Immature natural killer cell (primary cell): ENCODE data around the gene DEPP1. TPM values are rescaled to one million over a fixed set of nuclear protein-coding genes. Genes with fewer than 3 reads are reported as not detected.

Experiments used
- DNase-seq, 3 donors: peaks; one replicate each; pipeline ENCODE4 v3.0.0; 2022; ENCODE audit warnings: mixed read lengths in 1 of 3
- H3K27ac Mint-ChIP-seq, 6 donors: one replicate each; pipeline ENCODE4 v1.8.0; 2020; ENCODE audit warnings: mixed read lengths in 6 of 6, mild to moderate bottlenecking in 5 of 6, inconsistent platforms in 4 of 6, moderate library complexity in 3 of 6
- H3K27me3 Mint-ChIP-seq, 3 donors: one replicate each; pipeline ENCODE4 v1.8.0; 2020 to 2021; ENCODE audit warnings: low read depth in 3 of 3, mild to moderate bottlenecking in 3 of 3, mixed read lengths in 3 of 3, moderate library complexity in 3 of 3, inconsistent platforms in 1 of 3
- H3K36me3 Mint-ChIP-seq, 3 donors: one replicate each; pipeline ENCODE4 v1.8.0; 2020; ENCODE audit warnings: mixed read lengths in 3 of 3, inconsistent platforms in 2 of 3, mild to moderate bottlenecking in 2 of 3
- H3K4me1 Mint-ChIP-seq, 2 donors: one replicate each; pipeline ENCODE4 v1.8.0; 2020; ENCODE audit warnings: inconsistent platforms in 2 of 2, mild to moderate bottlenecking in 2 of 2, mixed read lengths in 2 of 2, moderate library complexity in 1 of 2
- H3K4me3 Mint-ChIP-seq, 5 donors: one replicate each; pipeline ENCODE4 v1.8.0; 2020; ENCODE audit warnings: mild to moderate bottlenecking in 5 of 5, mixed read lengths in 5 of 5, inconsistent platforms in 3 of 5, moderate library complexity in 3 of 5
- H3K9me3 Mint-ChIP-seq, 6 donors: one replicate each; pipeline ENCODE4 v1.8.0; 2020; ENCODE audit warnings: mild to moderate bottlenecking in 6 of 6, mixed read lengths in 6 of 6, inconsistent platforms in 4 of 6, moderate library complexity in 3 of 6
- polyA plus RNA-seq, 3 donors: library from polyadenylated mRNA; unstranded; fragments of 300-500 nt; fragmentation: Illumina TruSeq; gene quantifications; one replicate each; pipeline ENCODE4 v1.2.3, GENCODE V29; 2021

DEPP1 gene
- polyA plus RNA-seq, 3 donors from 2014 or later, result not detected

DNA sequence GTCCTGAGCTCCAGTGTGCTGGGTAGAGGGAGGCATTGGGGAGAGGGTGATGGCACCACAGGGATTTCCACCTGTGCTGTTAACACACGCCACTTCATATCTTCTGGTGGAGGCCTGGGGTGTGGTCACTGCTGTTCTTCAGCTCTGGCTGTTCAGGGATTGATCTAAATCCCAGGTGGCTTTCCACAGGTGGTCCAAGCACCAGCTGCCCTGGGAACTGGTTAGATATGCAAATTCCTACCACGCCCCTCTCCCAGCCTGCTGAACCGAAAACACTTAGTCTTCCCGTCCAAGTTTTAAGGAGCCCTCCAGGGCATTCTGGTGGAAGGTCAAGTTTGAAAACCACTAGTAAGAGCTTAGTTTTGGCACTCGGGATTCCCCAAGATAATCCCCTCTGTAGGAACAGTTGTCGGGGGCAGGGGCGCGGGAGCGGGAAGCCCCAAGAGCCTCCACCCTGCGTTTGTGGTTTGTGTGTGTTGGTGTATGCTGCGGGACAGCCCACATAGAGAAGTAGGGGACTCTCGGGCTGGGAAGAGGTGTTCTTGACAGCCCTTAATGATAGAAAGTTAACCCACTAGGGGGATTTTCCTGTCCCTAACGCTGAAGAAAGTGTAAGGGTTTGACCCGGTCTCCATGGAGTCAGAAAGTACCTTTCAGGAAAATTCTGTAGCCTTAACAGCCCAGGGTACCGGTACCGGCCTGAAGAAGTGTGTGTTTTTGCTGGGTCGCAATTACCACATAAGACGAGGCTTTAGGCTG, 5.1 kb downstream of the DEPP1 start:
- DNase-seq, result peak in 1 of 3 donors; percentile 10
- Mint-ChIP-seq H3K9me3 (no peaks in the 10 kb centered on the region), H3K27ac (peak overlapping the region; percentile 13 to 86 (median 60)), H3K4me1 (peaks cover 50 to 64% of the 10 kb centered on the region in 2 donors), H3K27me3 (peaks cover 6 to 8% (median 7%) of the 10 kb centered on the region in 3 donors), H3K4me3 (peak overlapping the region; percentile 15 to 70 (median 63)), H3K36me3 (peaks cover 4 to 17% (median 13%) of the 10 kb centered on the region in 3 donors)

DNA sequence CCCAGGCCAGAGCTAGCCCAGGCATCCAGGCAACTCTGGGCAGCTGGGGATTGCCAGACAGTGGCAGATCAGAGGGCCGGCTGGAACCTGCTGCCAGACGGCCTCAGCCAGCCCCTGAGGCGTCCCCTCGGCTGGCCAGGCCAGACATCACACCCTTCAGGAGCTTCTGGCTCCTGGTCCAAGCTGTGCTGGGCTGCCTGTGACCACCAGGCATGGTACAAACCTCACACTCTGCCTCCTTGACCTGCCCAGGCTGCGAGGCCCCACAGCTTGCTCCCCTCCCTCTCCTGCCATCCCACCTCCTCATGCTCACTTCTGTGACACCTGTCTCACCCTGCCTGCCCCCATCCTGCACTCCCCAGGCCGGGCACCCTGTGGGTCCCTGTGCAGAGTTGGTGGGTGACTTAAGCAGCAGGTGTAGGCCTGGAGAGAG, 5.7 kb downstream of the DEPP1 start:
- H3K36me3 Mint-ChIP-seq, result peaks cover 4 to 17% (median 13%) of the 10 kb centered on the region in 3 donors
- no peaks in the 10 kb centered on the region for H3K9me3 Mint-ChIP-seq
- H3K4me1 Mint-ChIP-seq, result peaks cover 56 to 70% of the 10 kb centered on the region in 2 donors
- no peak for DNase-seq
- peaks cover 7 to 10% (median 8%) of the 10 kb centered on the region in 3 donors for H3K27me3 Mint-ChIP-seq
- H3K27ac Mint-ChIP-seq, result peak overlapping the region in 5 of 6 donors; percentile 13 to 84 (median 62)
- peak overlapping the region in 1 of 5 donors; percentile 49 for H3K4me3 Mint-ChIP-seq

DNA sequence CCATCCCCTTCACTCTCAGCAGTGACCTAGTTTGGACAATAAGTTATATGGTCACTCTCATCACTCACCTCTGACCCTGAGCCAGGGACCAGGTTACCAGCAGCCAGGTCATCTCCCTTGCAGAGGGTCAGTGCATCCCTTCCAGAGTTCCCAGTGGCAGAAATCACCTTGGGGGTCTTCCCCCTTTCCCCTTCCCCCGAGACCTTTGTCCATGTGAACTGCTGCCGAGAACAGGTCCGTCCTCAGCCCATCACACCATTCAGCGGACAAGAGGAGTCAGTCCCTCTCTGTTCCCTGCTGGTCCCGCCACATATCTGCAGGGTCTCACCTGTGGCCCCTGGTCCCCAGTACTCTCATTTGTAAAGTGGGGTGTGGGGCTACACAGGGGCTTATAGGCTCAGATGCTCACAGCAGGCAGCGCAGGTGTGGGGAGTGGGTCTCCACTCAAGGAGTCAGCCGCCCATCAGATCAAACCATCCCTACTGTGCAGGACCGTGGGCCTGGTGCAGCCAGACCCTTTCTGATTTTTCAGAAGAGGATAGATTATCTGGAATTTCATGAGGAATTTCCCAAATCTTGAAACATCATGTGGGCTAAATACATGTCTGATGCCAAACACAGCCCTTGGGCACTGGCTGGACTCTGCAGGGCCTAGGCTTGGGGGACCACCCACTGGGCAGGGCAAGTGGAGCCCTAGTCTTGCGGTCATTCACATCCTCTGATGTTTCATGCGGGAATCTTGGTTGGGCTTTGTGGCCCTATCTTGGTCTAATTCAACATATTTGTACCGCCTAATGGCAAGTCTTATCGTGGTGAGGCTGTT, 6.5 kb downstream of the DEPP1 start:
- no peak overlapping the region for H3K4me3 Mint-ChIP-seq
- no peak for DNase-seq
- H3K9me3 Mint-ChIP-seq, result no peaks in the 10 kb centered on the region
- peaks cover 64 to 77% of the 10 kb centered on the region in 2 donors for H3K4me1 Mint-ChIP-seq
- peaks cover 7 to 10% (median 8%) of the 10 kb centered on the region in 3 donors for H3K27me3 Mint-ChIP-seq
- peaks cover 4 to 17% (median 13%) of the 10 kb centered on the region in 3 donors for H3K36me3 Mint-ChIP-seq
- peak overlapping the region in 4 of 6 donors; percentile 62 to 84 (median 66) for H3K27ac Mint-ChIP-seq

DNA sequence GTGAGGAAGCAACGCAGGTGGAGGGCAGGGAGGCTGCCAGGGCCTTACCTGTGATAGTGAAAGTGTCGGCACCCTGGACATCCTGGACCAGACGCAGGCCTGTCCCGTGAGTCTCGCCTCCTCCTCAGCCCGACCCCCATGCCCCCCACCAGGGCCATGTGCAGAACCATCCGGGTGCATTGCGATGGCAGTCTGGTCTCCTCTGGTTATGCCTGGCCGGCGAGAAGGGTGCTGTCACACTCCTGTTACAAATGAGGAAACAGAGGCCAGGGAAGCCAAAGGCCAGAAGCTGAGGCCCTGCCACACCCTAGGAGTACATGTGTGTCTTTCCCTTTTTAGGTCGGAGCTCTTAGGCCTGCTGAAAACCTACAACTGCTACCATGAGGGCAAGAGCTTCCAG, 7.2 kb downstream of the DEPP1 start:
- Mint-ChIP-seq H3K4me1 (peaks cover 71 to 81% of the 10 kb centered on the region in 2 donors), H3K27ac (peak overlapping the region in 1 of 6 donors; percentile 43), H3K36me3 (peaks cover 4 to 17% (median 10%) of the 10 kb centered on the region in 3 donors), H3K27me3 (peaks cover 7 to 10% (median 8%) of the 10 kb centered on the region in 3 donors), H3K9me3 (no peaks in the 10 kb centered on the region), H3K4me3 (no peak overlapping the region)
- DNase-seq, result no peak

DNA sequence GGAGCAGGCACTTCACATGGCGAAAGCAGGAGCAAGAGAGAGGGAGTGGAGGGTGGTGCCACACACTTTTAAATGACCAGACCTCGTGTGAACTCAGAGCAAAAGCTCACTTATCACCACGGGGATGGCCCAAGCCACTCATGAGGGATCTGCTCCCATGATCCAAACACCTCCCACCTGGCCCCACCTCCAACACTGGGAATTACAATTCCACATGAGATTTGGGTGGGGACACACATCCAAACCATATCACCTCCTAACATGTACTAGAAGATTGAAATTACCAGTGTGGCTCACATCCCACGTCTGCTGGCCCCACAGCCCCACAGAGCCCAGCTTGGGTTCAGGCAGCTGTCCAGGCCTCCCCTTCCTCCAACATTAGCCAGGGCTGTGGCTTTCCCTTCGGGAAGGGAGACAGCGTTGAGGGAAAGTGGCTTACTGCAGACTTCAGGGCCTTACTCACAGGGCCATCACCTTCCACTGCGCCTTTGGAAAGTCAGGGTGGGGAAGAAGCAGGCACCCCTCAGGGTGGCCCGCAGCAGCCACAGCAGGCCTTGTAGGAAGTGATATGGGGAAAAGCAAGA, 7.7 kb downstream of the DEPP1 start:
- no peaks in the 10 kb centered on the region for H3K9me3 Mint-ChIP-seq
- H3K36me3 Mint-ChIP-seq, result peaks cover 4 to 17% (median 10%) of the 10 kb centered on the region in 3 donors
- H3K4me3 Mint-ChIP-seq, result peak overlapping the region in 3 of 5 donors; percentile 15 to 51 (median 46)
- peaks cover 76 to 86% of the 10 kb centered on the region in 2 donors for H3K4me1 Mint-ChIP-seq
- no peak for DNase-seq
- H3K27me3 Mint-ChIP-seq, result peaks cover 5 to 10% (median 8%) of the 10 kb centered on the region in 3 donors
- peak overlapping the region in 5 of 6 donors; percentile 50 to 95 (median 86) for H3K27ac Mint-ChIP-seq

DNA sequence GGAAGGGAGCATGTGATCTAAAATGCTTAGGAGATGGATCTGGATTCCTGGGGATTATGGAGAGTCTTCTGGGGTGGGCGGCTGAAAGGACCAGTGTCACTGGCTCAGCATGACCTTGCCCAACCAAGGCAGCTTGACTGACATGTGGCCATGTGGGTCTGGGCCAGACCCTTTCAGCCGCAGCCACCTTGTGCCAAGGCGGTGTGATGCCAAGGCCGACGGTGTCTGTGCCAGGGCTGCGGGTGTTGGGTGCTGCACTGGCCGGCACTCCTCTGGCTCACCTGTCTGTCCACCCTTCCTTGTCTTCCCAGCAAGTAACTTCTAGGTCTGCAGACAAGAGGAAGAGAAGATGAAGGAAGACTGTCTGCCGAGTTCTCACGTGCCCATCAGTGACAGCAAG, 8.8 kb downstream of the DEPP1 start:
- no peak for DNase-seq
- Mint-ChIP-seq H3K27me3 (peaks cover 3 to 10% (median 8%) of the 10 kb centered on the region in 3 donors), H3K4me3 (peak overlapping the region; percentile 7 to 91 (median 63)), H3K27ac (peak overlapping the region; percentile 86 to 97 (median 93)), H3K36me3 (peaks cover 4 to 20% (median 10%) of the 10 kb centered on the region in 3 donors), H3K4me1 (peaks cover 86 to 96% of the 10 kb centered on the region in 2 donors), H3K9me3 (no peaks in the 10 kb centered on the region)

DNA sequence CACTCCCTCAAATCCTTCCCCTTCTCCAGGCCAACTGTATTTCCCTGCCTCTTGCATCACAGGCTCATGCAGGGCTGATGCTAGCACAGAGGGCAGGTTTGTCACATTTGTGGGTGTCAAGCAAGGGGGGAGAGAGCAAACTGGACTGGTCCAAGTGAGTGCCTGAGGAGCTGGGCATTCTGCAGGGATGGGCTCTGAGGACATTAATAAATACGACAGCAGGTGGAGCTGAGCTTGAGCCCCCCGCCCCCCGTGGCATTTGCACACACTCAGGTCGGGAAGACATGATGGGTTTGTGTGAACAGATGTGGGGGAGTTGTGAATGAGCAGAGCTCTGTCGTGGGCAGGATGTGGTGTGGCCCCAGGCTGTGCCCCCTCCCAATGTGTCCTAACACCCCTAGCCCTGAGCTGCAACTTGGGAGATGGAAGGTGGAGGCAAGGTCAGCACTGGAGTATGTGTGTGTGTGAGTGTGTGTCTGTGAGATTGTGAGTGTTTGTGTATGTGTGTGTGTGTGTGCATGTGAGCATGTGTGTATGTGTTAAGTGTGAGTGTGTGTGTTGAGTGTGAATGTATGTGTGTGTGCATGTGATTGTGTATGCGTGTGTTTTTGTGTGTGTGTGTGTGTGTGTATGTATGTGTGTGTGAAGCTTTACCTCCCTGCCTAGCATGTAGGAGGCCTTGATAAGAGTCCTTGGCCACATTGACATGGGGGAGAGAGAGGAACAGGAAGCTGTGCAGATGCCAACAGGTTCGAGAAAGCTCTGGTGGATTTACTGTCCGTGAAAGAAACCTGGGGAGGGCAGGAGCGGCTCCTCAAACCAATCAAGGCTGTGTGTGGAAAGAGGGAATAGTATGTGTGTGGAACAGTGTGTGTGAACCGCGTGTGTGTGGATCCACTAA, 9.9 kb downstream of the DEPP1 start:
- peak overlapping the region; percentile 86 to 97 (median 93) for H3K27ac Mint-ChIP-seq
- H3K36me3 Mint-ChIP-seq, result peaks cover 4 to 20% (median 10%) of the 10 kb centered on the region in 3 donors
- H3K27me3 Mint-ChIP-seq, result peaks cover 3 to 10% (median 8%) of the 10 kb centered on the region in 3 donors
- H3K4me1 Mint-ChIP-seq, result peaks cover 85 to 96% of the 10 kb centered on the region in 2 donors
- peak overlapping the region; percentile 78 to 91 (median 84) for H3K4me3 Mint-ChIP-seq
- H3K9me3 Mint-ChIP-seq, result no peaks in the 10 kb centered on the region
- peak; percentile 86 to 89 (median 88) for DNase-seq

DNA sequence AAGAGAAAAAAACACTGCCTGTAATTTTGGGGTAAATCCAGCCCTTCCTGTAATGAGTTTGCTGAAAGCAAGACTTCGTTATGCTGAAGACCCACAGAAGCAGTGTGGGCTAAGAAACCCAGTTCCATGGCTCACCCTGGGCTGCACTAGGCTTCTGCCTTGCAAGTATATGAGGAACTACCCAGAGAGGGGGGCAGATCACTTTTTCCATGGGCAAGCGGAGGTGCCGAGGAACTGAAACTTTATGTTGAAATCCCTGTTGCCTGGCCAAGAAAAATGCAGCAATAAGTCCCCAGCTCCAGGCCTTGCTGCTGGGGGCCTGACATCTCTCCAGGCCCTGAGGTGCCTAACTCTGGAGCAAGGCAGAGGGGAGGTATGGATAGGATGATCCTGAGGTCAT, 10.5 kb downstream of the DEPP1 start:
- H3K27ac Mint-ChIP-seq, result peak overlapping the region; percentile 86 to 97 (median 93)
- peak; percentile 36 to 38 (median 37) for DNase-seq
- H3K4me1 Mint-ChIP-seq, result peaks cover 85 to 96% of the 10 kb centered on the region in 2 donors
- peaks cover 3 to 10% (median 8%) of the 10 kb centered on the region in 3 donors for H3K27me3 Mint-ChIP-seq
- peaks cover 4 to 20% (median 10%) of the 10 kb centered on the region in 3 donors for H3K36me3 Mint-ChIP-seq
- peak overlapping the region; percentile 78 to 91 (median 84) for H3K4me3 Mint-ChIP-seq
- no peaks in the 10 kb centered on the region for H3K9me3 Mint-ChIP-seq

DNA sequence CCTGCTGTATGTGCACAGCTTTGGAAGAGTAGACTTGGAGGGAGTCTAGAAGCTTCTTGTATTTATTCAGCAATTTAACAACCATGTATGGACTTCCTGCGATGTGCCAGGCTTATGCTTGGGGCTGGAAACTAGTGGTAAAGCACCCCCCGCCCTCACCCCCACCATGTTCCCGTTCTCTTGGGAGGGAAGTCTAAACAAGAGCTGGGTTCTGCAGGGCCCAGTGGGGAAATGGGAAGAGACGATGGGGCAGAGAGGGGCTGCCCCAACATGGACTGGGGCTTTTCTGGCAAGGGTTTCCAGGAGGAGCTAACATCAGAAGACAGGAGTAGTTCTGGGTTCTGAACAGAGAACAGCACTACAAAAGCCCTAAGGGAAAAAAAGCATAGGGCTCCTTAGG, 11.0 kb downstream of the DEPP1 start:
- Mint-ChIP-seq H3K36me3 (peaks cover 4 to 20% (median 11%) of the 10 kb centered on the region in 3 donors), H3K27me3 (peaks cover 3 to 10% (median 8%) of the 10 kb centered on the region in 3 donors), H3K4me1 (peaks cover 89 to 96% of the 10 kb centered on the region in 2 donors), H3K27ac (peak overlapping the region; percentile 86 to 97 (median 93)), H3K9me3 (no peaks in the 10 kb centered on the region), H3K4me3 (peak overlapping the region; percentile 78 to 91 (median 84))
- no peak for DNase-seq

DNA sequence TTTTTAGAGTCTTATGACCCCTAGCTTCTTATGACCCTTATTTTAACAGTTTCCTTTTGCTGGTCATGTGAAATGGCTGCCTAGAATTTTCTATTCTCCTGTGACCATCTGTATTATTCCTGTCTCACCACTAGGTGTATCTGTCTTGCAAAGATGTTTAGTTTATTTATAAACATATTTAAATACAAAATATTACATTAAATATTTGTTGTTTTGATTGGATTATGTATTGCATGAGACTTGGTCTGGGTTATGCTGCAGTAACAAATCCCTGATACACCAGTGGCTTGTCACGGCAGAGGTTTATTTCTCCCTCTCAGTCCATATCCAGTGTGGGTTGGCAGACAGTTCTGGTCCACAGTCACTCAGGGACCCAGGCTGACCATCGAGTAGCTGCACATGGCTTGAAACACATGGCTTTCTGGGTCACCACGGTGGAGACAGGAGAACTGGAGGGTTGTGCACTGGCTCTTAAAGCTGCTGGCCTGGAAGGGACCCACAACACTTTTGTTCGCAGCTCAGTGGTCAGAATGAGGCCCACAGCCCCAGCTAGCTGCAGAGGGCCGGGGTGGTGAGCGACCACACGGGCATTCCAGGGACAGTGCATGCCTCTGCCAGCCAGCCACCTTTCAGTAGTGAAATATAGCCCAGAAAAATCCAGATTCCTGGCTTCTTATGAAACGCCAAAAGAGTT, 11.6 kb downstream of the DEPP1 start:
- Mint-ChIP-seq H3K27me3 (peaks cover 3 to 10% (median 6%) of the 10 kb centered on the region in 3 donors), H3K27ac (peak overlapping the region; percentile 86 to 97 (median 93)), H3K36me3 (peaks cover 4 to 18% (median 13%) of the 10 kb centered on the region in 3 donors), H3K4me1 (peaks cover 94 to 97% of the 10 kb centered on the region in 2 donors), H3K4me3 (peak overlapping the region in 4 of 5 donors; percentile 83 to 91 (median 87)), H3K9me3 (no peaks in the 10 kb centered on the region)
- no peak for DNase-seq

DNA sequence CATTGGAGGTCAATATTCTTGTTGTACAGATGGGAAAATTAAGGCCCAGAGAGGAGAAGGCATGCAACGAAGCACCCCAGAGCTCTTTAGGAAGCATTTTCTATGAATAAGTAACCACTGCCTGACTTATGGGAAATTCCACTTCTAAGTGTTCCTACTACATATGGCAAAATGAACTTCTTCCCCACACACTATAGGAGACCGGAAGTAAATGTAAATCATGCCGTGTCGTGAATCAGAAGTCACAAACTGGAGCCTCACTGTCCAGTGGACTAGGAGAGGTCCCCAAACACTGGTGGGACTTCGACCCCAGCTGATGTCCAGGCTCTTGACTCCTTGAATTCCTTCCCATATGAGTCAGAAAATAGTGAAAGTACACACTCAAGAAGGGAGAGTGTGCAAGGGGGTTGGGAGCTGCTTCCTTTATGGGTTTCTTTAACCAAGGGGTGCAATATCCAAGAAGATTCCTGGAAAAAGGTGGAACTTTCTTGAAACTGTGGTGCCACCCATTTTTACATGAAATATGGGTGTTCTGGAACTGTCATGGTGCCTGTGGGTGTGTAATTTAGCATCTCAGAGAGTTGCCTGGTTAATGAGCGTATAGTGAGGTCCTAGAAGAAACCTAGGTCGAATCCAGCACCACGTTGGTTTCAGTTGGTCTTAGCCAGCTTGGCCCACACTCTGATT, 12.3 kb downstream of the DEPP1 start:
- Mint-ChIP-seq H3K4me1 (peaks cover 97 to 98% of the 10 kb centered on the region in 2 donors), H3K27me3 (peaks cover 3 to 10% (median 6%) of the 10 kb centered on the region in 3 donors), H3K4me3 (peak overlapping the region; percentile 40 to 79 (median 65)), H3K27ac (peak overlapping the region; percentile 58 to 88 (median 80)), H3K36me3 (peaks cover 4 to 13% (median 9%) of the 10 kb centered on the region in 3 donors), H3K9me3 (no peaks in the 10 kb centered on the region)
- no peak for DNase-seq
